RWPE2 (cell line): ENCODE measurements around the gene SMIM45.

ENCODE experiments used
- ATAC-seq: fragments of 200-7000 bp; cut with Tn5 transposase; 3 replicates; pipeline ENCODE4 v1.9.1; 2021; ENCODE audit warnings: low read depth
- DNase-seq: peaks from one replicate; pipeline ENCODE4 v3.0.0-alpha.2; 2020; ENCODE audit warnings: low spot score
- H3K27ac ChIP-seq: fragments of 450-650 bp; 2 replicates; pipeline ENCODE4 v1.5.1; 2017; ENCODE audit warnings: mild to moderate bottlenecking; ENCODE audit not compliant: poor library complexity, severe bottlenecking
- H3K27me3 ChIP-seq: fragments of 250-450 bp; sonication (Bioruptor Pico); 2 replicates; pipeline ENCODE4 v1.5.1; 2021; ENCODE audit warnings: mild to moderate bottlenecking, moderate library complexity; ENCODE audit not compliant: insufficient read depth, poor library complexity, severe bottlenecking
- H3K36me3 ChIP-seq: fragments of 250-450 bp; sonication (Bioruptor Pico); 2 replicates; pipeline ENCODE4 v1.5.1; 2020; ENCODE audit warnings: low read depth, mild to moderate bottlenecking, moderate library complexity
- H3K4me1 ChIP-seq: fragments of 250-450 bp; sonication (Bioruptor Pico); 2 replicates; pipeline ENCODE4 v1.5.1; 2021; ENCODE audit warnings: mild to moderate bottlenecking, moderate library complexity; ENCODE audit not compliant: insufficient read depth, poor library complexity, severe bottlenecking
- H3K4me3 ChIP-seq: fragments of 250-450 bp; sonication (Bioruptor Pico); 2 replicates; pipeline ENCODE4 v1.5.1; 2021; ENCODE audit warnings: mild to moderate bottlenecking, moderate library complexity; ENCODE audit not compliant: severe bottlenecking
- H3K9me3 ChIP-seq: fragments of 250-450 bp; sonication (Bioruptor Pico); 2 replicates; pipeline ENCODE4 v1.5.1; 2021; ENCODE audit warnings: mild to moderate bottlenecking, moderate library complexity; ENCODE audit not compliant: severe bottlenecking
- TF ChIP-seq, protein P1 (sequence below): fragments of 450-650 bp; IDR thresholded peaks from one replicate; pipeline ENCODE4 v1.5.1; 2017; ENCODE audit warnings: mild to moderate bottlenecking, moderate library complexity; ENCODE audit not compliant: poor library complexity, severe bottlenecking

The SMIM45 gene

DNA sequence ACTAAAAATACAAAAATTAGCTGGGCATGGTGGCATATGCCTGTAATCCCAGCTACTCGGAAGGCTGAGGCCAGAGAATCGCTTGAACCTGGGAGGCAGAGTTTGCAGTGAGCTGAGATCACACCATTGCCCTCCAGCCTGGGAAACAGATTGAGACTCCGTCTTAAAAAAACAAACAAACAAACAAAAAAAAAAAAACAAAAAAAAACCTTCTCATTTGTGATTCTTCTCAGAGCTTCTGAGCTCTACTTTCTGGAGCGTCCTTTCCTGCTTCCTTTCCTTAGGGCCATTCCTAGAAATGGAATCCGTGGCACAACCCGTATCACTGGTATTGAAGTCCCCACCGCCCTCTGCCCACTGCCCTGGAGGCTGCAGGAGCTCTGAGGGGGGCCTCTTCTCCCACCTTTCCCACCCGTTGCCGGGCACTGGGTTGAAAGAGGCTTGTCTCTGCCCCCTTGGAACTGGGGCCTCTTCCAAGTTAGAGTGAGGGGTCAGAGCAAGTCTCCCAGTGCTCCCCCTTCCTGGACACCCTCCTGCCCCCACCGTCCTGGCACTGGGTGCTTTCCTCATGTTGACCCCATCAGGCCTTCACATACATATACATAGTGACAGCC is 35.1 kb upstream of the SMIM45 start:
- Histone ChIP-seq H3K9me3 (no peaks in the 10 kb centered on the region), H3K27me3 (peaks cover 40% of the 10 kb centered on the region), H3K4me3 (no peak overlapping the region), H3K27ac (no peak overlapping the region), H3K36me3 (no peaks in the 10 kb centered on the region), H3K4me1 (peaks cover 6% of the 10 kb centered on the region)
- no peak for DNase-seq
- ATAC-seq: no peak
- TF ChIP-seq, protein P1, sequence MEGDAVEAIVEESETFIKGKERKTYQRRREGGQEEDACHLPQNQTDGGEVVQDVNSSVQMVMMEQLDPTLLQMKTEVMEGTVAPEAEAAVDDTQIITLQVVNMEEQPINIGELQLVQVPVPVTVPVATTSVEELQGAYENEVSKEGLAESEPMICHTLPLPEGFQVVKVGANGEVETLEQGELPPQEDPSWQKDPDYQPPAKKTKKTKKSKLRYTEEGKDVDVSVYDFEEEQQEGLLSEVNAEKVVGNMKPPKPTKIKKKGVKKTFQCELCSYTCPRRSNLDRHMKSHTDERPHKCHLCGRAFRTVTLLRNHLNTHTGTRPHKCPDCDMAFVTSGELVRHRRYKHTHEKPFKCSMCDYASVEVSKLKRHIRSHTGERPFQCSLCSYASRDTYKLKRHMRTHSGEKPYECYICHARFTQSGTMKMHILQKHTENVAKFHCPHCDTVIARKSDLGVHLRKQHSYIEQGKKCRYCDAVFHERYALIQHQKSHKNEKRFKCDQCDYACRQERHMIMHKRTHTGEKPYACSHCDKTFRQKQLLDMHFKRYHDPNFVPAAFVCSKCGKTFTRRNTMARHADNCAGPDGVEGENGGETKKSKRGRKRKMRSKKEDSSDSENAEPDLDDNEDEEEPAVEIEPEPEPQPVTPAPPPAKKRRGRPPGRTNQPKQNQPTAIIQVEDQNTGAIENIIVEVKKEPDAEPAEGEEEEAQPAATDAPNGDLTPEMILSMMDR: no peak

DNA sequence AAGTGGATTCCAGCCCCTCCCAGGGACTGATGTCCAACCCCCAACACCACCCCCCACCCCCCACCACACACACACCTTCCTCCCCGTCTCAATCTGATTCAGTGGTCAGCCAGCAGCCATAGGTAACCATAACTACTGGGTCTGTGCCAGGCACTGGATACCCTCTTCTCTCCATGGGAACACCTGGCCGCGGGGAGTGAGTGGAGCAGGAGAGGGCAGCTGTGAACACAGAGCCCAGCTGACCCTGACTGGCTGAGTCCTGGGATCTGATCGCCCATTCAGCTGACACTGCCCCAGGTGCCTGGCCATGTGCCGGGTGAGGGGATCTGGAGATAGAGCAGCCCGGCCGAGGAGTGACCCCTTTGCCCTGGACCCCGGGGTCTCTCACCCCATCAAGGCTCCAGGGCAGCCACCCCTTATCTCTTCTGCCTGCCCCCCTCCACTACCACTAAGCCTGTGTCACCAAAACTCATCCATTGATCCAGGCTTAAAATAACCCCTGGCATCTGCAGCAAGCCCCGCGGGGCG is 34.5 kb upstream of the SMIM45 start:
- H3K27me3 ChIP-seq: peaks cover 34% of the 10 kb centered on the region

DNA sequence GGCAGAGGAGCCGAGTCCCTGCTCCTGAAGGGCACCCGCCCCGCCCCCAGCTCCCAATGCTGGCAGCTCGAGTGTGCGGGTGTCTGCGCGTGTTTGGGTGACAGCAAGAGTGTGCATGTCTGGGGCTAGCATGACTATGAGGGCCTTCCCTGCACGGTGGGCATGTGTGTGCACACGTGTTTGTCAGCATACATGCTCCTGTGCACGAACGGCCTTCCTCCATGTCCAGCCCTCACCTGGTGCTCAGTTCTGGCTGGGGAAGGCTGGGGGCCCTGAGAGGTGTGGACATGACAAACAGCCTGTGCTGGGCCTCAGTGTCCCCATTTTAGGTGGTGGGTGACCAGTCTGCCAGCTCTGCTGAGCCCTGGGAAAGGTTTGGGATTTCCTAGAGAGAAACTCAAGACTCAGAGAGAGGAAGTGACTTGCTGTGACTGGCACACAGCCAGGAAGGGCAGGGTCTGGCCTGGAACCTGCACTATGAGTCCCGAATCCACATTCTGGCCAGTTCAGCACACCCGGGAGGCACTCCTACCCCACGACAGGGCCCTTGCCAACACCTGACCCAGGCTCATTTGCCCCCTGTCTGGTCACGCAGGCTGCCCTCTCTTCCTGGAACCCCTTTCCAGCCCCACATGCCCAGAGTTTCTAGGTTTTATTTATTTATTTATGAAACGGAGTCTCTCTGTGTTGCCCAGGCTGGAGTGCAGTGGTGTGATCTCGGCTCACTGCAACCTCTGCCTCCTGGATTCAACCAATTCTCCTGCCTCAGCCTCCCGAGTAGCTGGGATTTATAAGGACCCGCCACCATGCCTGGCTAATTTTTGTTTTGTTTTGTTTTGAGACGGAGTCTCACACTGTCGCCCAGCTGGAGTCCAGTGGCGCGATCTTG is 33.8 kb upstream of the SMIM45 start:
- no peaks in the 10 kb centered on the region for H3K36me3 ChIP-seq
- TF ChIP-seq, protein P1: no peak
- peaks cover 6% of the 10 kb centered on the region for H3K4me1 ChIP-seq
- H3K27me3 ChIP-seq: peaks cover 27% of the 10 kb centered on the region
- no peaks in the 10 kb centered on the region for H3K9me3 ChIP-seq
- ATAC-seq (peak; percentile 48), DNase-seq (no peak)
- H3K4me3 ChIP-seq: no peak overlapping the region
- no peak overlapping the region for H3K27ac ChIP-seq

More for the DNA sequence above, 34.5 kb upstream of the SMIM45 start:
- no peak overlapping the region for H3K4me3 ChIP-seq
- TF ChIP-seq, protein P1: no peak
- peaks cover 6% of the 10 kb centered on the region for H3K4me1 ChIP-seq
- ATAC-seq (no peak), DNase-seq (no peak)
- H3K36me3 ChIP-seq: no peaks in the 10 kb centered on the region
- H3K27ac ChIP-seq: no peak overlapping the region
- no peaks in the 10 kb centered on the region for H3K9me3 ChIP-seq

DNA sequence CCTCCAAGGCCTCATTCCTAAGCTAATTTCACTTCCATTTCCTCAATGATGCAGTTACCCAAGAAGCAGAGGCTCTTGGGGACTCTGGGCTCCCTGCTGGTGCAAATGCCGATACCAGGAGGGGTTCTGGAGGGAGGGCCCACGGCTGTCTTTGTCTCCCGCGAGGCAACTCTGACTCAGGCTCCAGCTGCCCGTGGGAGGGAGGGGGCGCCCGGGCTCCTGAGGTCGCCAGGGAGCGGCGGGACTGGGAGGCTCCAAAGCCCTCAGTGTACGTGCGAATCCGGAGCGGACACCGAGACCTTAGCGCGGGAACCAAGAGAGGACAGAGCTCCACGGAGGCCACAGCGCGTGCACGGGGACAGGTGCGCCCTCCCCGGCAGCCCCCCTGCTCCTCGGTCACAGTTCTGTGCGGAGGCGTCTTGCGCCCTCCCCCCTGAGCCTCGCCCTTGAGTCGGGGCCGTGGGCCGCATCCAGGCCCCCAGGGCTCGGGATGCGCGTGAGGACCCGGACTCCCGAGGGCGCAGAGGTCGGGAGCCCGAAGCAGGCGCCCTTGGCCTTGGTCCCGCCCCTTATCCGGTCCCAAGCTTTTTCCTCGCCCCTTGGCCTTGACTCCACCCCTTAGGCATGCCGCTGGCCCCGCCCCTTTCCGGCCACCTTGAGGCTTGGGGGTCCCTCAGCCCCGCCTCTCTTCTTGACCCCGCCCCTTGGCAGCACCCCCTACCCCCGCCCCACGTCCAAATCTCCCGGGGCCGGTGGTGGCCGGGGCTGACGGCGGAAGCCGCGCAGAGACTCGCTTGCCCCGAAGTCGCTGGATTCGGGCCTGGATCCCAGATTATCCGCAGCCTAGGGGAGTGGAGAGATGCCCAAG is 32.4 kb upstream of the SMIM45 start:
- Histone ChIP-seq H3K27ac (no peak overlapping the region), H3K9me3 (no peaks in the 10 kb centered on the region), H3K4me3 (peak overlapping the region; percentile 15), H3K36me3 (no peaks in the 10 kb centered on the region), H3K4me1 (peaks cover 6% of the 10 kb centered on the region), H3K27me3 (peaks cover 17% of the 10 kb centered on the region)
- DNase-seq (no peak), ATAC-seq (peak; percentile 58)
- TF ChIP-seq, protein P1: no peak
